Activated gamma-delta T cell treated with anti-CD3 and anti-CD28 coated beads, Interleukin-2, amount 50 U/mL, for 16 hours (primary cell): Measurements from ENCODE around the gene DYNLL1.
"Not testable (repeated sequence)": the region's sequence is repeated elsewhere in the genome, so short reads cannot be mapped to it uniquely, and the experiment has no call there.

ENCODE experiments used
- DNase-seq: peaks from one replicate; pipeline ENCODE4 v3.0.0-alpha.2; 2020; ENCODE audit warnings: low read depth

The DYNLL1 gene

GRCh38 chr12:120474616-120474960 lies 21.3 kb upstream of the DYNLL1 start:
- DNase-seq: no peak

DNA sequence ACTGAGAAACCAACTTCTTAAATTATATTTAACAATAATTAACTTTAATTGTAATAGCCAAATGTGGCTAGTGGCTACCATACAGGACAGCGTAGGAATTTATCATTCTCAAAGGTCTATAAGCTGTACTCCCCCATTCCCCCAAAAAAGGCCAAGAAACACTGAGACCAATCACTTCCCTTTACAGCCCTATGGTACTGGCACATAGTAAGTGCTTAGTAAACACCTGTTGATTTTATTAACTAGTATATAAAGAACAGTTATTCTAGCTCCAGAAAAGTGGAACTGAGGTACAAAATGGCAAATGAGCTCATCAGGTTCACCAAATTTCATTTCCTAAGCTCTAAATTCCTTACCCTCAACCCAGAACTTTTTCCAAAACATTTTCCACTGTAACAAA lies 20.3 kb upstream of the DYNLL1 start:
- no peak for DNase-seq

DNA sequence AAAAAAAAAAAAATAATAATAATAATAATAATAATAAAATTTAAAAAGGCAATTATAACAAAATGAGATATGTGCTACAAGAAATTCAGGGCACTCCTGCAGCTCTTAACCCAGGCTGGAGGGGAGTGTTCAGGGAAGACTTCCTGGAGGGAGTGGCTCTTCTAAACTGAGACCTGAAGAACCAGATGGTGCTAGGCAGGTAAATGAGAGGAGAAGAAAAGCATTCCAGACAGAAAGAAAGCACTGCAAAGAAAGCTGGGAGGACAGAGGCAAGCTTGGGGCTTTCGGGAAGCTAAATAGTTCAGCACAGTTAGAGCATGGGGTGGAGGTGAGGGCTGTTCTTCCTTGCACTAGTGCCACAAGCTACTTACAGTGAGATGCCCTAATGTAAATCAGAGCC lies 16.5 kb upstream of the DYNLL1 start:
- DNase-seq: no peak

DNA sequence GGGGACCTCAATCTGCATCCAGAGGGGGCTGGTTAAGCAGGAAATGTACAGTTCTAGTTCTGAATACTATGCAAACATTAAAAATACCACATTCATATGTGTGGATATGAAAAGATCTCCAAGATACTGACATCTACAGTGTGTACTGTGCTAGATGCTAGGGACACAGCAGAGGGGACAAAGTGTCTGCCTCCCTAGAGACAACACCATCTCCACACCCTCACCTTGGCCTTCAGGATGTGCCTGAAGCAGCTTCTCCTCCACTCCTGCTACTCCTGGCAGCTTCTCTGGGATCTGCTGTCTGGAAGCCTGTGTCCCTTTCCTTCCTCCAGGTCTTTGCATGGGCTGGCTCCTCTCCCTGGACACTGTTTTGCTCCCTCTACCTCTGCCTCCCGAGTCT lies 15.7 kb upstream of the DYNLL1 start:
- DNase-seq: no peak

DNA sequence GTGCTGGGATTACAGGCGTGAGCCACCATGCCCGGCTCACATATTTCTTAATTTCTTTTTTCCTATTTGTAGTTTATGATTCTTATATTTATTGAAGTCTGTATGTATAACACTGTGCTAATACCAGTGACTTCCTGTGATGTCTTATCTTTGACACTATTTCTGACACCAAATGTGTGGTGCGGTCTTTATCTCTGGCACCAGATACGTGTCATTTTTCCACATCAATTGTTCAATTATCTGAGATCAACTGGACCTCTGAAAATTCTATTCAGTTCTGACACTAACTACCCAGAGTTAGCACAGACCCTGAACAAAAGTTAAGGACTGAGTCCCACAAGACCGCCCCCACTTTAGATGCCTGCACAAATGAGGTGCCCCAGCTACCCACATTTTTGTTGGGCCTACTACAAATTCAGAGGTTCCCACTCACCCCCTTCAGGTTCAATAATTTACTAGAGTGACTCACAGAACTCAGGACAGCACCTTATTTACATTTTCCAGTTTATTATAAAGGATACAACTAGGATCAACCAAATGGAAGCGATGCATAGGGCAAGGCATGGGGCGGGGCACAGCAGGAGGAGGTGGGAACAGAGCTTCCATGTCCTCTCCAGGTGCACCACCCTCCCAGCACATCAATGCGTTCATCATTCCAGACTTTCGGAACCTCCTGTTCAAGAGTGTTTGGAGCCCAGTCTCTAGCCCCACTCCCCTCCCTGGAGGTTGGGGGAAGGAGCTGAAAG lies 14.7 kb upstream of the DYNLL1 start:
- no peak for DNase-seq

- DNase-seq: no peak
These were observed 12.3 kb upstream of the DYNLL1 start for GRCh38 chr12:120483621-120484020.

GRCh38 chr12:120485961-120486881 lies 9.7 kb upstream of the DYNLL1 start:
- no peak for DNase-seq

DNA sequence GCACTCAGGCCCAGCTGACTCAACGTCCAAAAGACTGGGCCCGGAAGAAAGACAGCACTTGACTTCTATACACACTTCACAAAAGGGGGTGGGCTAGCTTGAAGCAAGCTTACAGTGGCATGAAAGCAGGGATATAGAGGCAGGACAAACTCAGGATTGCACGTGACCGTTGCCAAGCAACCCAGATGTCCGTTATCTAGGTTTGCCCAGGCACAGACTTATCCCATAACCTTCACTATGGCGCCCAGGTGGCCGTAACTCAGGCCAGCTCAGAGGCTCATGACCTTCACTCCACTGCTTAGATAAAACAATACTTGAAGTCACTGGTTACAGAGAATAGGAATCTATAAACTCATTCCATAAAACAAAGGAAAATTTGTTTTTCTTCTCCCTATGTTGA lies 8.4 kb upstream of the DYNLL1 start:
- not testable (repeated sequence) for DNase-seq

DNA sequence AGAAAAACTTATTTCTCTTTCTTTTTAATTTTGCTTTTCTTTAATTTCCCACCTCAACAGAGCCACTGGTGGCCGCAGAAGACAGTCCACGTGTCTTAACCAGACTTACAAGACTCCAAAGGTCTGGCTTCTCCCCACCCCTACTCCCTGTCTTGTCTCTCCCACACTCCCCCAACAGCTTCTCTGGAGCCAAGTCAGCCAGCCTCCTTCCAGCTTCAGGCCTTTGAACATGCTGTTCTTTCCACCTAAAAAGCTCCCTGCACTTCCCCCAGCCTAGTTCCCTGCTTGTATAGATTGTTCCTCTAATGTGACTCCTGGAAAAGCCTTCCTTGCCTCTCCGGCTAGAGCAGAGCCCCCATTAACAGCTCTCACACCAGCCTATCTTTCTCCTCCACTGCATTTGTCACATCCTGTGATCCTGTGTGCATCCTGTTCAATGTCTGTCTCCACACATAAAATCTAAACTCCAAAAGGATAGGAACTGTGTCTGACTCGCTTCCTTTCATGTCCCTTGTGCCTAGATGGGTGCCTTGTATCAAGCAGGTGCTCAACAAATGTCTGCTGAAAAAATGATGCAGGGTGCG lies 7.8 kb upstream of the DYNLL1 start:
- no peak for DNase-seq

DNA sequence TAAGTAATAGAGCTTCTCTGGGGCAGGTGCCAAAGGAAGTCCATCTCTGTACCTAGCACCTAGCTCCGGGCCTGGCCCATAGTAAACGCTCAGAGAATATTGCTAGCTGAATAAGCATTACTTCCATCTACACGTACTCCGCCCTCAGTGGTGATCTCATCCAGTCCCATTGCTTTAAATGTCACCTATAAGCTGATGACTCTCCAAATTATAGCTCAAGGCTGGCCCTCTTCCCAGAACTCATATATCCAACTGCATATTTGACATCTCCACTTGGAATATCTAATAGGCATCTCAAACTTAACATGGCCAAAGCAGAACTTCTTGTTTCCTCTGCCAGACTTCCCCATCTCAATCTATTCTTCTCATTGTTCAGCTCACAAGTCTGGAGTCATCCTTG lies 6.9 kb upstream of the DYNLL1 start:
- DNase-seq: no peak

DNA sequence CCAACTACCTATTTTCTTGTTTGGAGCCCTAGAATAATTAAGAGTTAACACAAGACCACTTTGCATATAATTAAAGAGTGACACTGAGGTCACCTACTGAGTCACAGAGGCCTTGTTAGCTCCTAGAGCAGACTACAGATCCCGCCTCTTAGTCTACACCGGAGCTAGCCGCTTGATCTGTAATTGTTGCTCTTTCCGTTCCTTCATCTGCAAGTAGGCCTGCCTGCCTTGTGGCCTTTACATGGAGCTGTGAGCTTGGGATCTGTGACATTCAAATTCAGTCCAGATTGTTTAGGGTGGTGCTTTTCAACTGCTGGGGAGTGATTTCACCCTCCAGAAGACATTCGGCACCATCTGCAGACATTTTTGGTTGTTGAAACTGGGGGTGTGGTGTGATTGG lies 5.6 kb upstream of the DYNLL1 start:
- no peak for DNase-seq

DNA sequence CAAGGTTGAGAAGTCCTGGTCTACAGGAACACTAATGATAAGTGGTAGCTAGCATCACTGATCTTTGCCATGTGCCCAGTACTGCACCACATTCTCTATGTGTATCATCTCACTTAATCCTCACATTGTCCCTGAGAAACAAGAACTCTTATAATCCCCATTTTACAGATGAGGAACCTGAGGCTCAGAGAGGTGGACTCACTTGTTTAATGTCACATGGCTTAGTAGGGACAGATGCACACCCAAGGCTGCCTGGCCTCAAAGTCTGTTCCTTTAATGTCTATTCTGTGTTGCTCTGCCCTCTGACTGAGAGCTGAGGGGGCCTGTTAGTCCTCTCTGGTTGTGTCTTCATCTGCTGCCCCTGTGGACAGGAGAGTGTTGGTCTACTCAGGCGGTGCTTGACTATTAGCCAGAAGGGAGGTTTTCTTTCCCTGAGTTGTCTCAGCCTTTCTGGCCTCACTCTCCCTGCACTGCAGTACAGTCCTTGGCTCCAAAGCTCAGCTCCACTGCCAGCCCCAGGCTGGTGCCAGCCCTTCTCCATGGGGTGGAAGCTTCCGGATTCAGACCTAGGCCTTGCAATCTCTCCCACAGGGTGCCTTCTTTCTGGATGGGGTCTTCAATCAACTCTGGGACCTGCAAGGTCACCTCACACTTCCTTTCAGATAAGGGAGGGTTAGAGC lies 4.9 kb upstream of the DYNLL1 start:
- no peak for DNase-seq

GRCh38 chr12:120495186-120495730 lies 655 bp upstream of the DYNLL1 start:
- DNase-seq: no peak

DNA sequence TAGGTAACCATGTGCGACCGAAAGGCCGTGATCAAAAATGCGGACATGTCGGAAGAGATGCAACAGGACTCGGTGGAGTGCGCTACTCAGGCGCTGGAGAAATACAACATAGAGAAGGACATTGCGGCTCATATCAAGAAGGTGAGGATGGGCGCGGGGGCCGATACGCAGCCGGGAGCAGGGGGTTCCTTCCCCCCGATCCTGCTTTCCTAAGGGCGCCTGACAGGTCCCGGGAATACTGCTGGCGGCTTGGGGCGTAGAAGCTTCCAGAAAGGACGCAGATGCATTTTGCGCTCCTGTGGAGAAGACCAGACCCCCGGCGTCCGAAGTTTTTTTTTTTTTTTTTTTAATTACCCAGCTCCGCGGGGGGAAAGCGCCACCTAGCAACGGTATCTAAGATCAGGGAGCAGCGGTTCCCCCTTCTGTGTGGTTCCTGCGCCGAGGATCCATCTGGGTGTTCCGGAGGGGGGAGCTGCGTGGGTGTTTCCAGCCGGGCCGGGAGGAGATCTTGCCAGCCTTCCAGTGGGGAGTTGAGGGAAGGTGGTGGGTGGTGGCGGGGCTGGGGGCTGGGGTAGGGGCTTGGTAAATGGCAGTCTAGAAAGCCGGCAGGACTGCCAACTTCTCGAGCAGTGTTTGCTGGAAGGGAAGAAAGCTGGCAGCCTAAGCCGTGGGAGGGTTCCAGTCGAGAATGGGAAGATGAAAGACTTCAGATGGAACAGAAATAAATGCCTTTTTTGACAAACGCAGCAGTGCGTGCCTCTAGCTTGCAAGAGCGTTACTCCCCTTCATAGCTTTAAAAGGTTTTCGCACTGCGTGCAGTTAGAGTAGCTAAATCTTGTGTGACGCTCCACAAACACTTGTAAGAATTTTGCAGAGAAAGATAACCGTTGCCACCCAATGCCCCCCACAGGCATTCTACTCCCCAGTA lies 764 bp downstream of the DYNLL1 start:
- peak; percentile 33 for DNase-seq

GRCh38 chr12:120497524-120498150 lies 1.7 kb downstream of the DYNLL1 start:
- DNase-seq: no peak

DNA sequence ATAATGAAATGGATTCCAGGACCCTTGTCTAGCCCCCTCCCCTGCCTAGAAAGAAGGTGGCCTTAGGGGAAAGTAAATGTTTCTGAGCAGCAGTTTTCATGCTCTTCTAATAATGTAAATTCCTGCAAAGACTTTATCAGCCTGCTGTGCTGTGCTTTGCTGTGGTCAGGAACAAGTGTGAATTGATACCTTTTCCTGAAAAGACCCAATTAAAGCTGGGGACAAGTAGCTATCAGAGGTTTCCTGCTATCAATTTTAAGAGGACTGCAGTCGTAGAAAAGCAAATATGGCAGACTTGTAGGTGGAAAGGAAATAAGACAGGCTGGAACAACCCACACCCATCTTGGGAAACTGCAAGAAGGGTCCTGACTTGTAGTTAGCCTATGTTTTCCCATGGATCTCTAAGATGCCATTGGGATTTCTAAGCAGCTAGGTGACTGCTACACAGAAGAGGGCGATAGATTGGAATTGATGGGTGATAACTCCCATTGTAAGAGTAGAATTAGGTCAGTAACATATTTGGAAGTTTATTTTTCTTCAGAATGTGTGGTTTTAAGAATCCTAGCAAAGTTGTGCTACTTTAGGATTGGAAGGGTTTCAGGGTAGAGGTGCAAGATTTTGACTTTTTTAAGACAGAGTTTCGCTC lies 3.1 kb downstream of the DYNLL1 start:
- DNase-seq: no peak

- no peak for DNase-seq
These were observed 4.7 kb downstream of the DYNLL1 start for GRCh38 chr12:120500581-120500980.

DNA sequence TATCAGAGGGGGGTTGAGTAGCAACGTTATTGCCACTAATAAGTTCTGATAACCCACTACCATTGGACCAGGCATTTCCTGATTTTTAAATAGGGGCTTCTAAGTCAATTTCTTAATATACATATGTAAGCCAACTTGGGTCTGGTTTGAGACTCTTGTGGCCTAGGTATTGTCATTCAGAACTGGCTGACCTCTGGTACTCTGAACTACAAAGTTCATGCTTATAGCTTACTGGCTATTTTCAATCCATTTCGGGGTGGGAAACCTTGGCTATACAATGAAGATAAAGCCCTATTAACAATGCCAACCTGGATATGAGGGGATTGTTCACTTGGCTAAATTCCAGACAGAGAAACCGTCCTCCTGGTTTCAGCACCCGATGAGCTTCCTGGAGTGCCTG lies 8.7 kb downstream of the DYNLL1 start:
- no peak for DNase-seq

DNA sequence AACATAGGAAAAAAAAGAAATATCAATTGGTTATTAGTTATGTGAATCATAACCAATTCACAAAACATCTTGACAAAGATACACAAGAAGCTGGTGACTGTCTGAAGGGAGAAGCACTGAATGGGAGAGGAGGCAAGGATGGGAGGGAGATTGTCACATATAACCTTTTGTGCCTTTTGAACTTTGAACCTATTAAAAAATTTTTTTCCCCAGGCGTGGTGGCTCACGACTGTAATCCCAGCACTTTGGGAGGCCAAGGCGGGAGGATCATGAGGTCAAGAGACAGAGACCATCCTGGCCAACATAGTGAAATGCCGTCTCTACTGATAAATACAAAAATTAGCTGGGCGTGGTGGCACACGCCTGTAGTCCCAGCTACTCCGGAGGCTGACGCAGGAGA lies 12.6 kb downstream of the DYNLL1 start:
- no peak for DNase-seq

DNA sequence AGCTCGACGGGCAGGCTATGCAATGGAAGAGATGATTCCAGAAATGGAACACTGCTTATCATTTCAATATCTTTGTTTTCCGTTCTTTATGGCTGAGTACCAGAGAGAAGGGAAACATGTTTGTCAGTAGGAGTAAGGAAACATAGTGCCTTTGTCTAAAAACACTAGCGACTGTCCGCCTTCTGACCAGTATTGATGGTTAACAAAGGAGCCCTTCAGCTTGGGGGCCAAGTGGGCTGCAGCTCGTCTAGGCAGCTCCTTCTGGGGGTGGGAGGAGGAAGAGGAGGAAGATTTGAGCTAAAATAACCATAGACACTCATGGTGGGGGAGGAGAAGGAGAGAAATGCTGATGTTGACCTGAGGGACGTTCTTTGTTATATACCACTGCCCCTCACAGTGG lies 18.1 kb downstream of the DYNLL1 start:
- no peak for DNase-seq
